Measurements from ENCODE around the gene GPD1L.
"Not testable (repeated sequence)": the region's sequence is repeated elsewhere in the genome, so short reads cannot be mapped to it uniquely, and the experiment has no call there.

The GPD1L gene

DNA sequence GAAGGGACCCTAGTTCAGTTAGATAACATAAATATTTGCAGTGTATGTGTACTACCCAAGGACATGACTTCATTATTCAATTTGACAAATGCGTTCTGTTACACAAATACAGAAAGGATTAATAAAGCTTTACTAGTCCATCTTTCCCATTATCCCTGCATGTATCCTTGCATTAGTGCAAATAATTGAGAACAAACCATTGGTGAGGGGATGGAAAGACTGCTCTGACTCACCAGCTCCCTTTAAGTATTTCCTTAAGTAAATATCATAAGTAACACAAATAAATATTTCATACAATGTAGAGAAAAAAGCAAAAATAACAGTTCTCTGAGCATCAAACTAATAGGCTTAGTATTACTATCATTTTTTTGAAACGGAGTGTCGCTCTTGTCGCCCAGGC, 1.9 kb upstream of the GPD1L start:
- no peak for DNase-seq (ENCODE audit: low read depth)
- H3K4me3 ChIP-seq (ENCODE audit: control insufficient read depth, low read depth, low read length): no peak overlapping the region
- TF ChIP-seq CTCF (IDR thresholded peaks at IDR 0.05; ENCODE audit: control insufficient read depth, insufficient read depth, low read depth, low read length, missing control alignments): no peak

DNA sequence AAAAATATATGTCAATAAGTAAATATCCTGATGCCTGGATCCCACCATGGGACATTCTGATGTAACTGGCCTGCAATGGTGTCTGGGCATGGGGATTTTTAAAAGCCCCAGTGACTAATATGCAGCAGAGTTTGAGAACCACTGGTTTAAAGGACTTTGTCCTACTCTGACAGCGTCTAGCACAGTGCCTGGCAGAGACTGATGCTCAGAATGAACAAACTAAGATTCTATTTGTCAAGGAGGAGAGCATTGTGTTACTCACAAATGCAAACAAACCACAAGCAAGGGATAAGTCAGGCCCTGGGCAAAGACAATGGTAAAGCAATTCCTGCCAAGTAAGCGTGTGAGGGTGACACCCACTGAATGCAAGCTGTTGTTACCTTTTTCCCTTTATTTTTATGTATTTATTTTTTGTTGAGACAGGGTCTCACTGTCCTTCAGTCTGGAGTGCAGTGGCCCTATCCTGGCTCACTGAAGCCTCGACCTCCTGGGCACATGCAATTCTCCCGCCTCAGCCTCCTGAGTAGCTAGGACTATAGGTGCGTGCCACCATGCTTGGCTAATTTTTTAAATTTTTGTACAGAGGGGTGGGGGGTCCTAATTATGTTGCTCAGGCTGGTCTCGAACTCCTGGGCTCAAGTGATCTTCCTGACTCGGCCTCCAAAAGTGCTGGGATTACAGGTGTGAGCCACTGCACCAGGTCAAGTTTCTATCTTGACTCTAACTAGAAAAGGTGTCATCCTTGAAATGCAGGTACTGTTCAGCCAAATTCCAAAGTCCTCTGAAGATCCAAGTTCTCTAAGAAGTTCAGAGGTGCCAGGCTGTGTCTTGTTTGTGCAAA, 909 bp upstream of the GPD1L start:
- TF ChIP-seq CTCF (IDR thresholded peaks at IDR 0.05; ENCODE audit: control insufficient read depth, insufficient read depth, low read depth, low read length, missing control alignments): no peak
- no peak for DNase-seq (ENCODE audit: low read depth)
- no peak overlapping the region for H3K4me3 ChIP-seq (ENCODE audit: control insufficient read depth, low read depth, low read length)

DNA sequence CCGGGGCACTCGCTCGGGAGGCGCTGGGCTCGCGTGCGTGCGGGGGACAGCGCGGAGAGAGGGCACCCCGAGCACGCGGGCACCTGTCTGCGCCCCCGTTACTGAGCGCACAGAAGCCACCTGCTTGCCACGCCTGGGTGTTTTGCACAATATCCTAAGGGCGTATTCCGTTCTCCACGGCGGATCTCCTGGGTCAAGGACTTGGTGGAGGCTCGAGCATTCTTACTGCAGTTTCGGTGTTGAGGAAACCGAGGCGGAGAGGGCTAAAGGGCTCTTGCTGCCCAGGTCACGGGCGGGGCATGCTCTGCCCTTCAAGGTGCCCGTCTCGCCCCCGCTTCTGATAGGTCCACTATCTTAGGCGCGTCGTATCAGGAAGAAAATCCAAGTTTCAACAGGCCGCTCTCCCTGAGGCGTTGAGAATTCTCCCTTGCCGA, 526 bp downstream of the GPD1L start:
- no peak for TF ChIP-seq CTCF (IDR thresholded peaks at IDR 0.05; ENCODE audit: control insufficient read depth, insufficient read depth, low read depth, low read length, missing control alignments)
- peak overlapping the region; percentile 53 for H3K4me3 ChIP-seq (ENCODE audit: control insufficient read depth, low read depth, low read length)
- no peak for DNase-seq (ENCODE audit: low read depth)

- H3K4me3 ChIP-seq (ENCODE audit: control insufficient read depth, low read depth, low read length): not testable (repeated sequence)
Measured at GRCh38 chr3:32108224-32108623, 1.8 kb downstream of the GPD1L start.

DNA sequence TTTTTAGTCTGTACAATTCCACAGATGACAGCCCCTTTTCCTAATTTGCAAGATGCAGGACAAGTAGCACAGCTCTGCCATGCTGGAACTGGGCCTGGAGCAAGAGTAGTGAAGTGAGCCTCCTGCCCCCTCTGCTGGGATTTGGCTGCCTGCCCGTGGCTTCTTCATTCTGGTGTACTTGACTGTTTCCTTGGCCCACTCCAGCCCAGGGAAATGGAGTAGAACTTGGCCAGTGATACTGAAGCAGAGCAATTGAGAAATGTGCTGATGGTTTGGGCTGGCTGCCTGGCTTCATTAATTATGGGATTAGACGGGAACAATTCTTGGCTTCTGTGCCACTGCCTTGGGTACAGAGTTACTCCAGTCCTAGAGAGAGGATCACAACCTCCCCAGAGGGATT, 2.8 kb downstream of the GPD1L start:
- no peak for TF ChIP-seq CTCF (IDR thresholded peaks at IDR 0.05; ENCODE audit: control insufficient read depth, insufficient read depth, low read depth, low read length, missing control alignments)
- peak; percentile 11 for DNase-seq (ENCODE audit: low read depth)
- no peak overlapping the region for H3K4me3 ChIP-seq (ENCODE audit: control insufficient read depth, low read depth, low read length)

More at GRCh38 chr3:32108224-32108623, 1.8 kb downstream of the GPD1L start:
- not testable (repeated sequence) for DNase-seq (ENCODE audit: low read depth)

- DNase-seq (ENCODE audit: low read depth): no peak
- H3K4me3 ChIP-seq (ENCODE audit: control insufficient read depth, low read depth, low read length): no peak overlapping the region
- no peak for TF ChIP-seq CTCF (IDR thresholded peaks at IDR 0.05; ENCODE audit: control insufficient read depth, insufficient read depth, low read depth, low read length, missing control alignments)
Measured at GRCh38 chr3:32110233-32110760, 3.9 kb downstream of the GPD1L start.

GRCh38 chr3:32111560-32111959, 5.1 kb downstream of the GPD1L start:
- DNase-seq (ENCODE audit: low read depth): no peak
- no peak for TF ChIP-seq CTCF (IDR thresholded peaks at IDR 0.05; ENCODE audit: control insufficient read depth, insufficient read depth, low read depth, low read length, missing control alignments)
- no peak overlapping the region for H3K4me3 ChIP-seq (ENCODE audit: control insufficient read depth, low read depth, low read length)

Measured in AG09309 (cell line).